ENCODE results near the gene SH3RF3.

DNA sequence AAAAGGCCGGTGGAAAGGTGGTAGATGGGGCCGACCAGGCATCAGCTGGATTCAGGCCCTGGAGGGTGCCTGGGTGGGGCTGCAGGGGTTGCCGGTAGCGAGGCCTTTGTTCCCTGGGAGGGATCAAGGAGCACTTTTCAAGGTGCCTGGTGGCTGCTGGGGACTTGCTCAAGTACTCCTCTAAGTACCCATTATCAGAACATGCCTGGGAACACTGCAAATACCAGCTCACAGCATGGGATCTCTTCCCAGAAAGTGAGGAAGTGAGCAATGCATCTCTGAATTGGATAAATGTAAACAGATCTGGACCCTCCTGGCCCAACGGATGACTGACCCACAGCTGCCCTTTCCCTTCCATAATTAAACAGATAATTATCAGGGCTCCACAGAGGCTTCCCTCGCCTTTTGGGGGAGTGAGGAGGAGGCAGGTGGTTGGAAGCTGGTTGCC, 210.5 kb downstream of the SH3RF3 start:
- TF ChIP-seq, protein P1, sequence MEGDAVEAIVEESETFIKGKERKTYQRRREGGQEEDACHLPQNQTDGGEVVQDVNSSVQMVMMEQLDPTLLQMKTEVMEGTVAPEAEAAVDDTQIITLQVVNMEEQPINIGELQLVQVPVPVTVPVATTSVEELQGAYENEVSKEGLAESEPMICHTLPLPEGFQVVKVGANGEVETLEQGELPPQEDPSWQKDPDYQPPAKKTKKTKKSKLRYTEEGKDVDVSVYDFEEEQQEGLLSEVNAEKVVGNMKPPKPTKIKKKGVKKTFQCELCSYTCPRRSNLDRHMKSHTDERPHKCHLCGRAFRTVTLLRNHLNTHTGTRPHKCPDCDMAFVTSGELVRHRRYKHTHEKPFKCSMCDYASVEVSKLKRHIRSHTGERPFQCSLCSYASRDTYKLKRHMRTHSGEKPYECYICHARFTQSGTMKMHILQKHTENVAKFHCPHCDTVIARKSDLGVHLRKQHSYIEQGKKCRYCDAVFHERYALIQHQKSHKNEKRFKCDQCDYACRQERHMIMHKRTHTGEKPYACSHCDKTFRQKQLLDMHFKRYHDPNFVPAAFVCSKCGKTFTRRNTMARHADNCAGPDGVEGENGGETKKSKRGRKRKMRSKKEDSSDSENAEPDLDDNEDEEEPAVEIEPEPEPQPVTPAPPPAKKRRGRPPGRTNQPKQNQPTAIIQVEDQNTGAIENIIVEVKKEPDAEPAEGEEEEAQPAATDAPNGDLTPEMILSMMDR (IDR thresholded peaks at IDR 0.05), result no peak
- no peak for TF ChIP-seq POLR2A (IDR thresholded peaks at IDR 0.05)
